ENCODE measurements around the gene USHBP1. TPM values are rescaled to one million over a fixed set of nuclear protein-coding genes. Genes with fewer than 3 reads are reported as not detected.

USHBP1 gene
- total and polyA plus RNA-seq, 12 donors, result 0.71 to 23.6 (median 5.3) TPM

DNA sequence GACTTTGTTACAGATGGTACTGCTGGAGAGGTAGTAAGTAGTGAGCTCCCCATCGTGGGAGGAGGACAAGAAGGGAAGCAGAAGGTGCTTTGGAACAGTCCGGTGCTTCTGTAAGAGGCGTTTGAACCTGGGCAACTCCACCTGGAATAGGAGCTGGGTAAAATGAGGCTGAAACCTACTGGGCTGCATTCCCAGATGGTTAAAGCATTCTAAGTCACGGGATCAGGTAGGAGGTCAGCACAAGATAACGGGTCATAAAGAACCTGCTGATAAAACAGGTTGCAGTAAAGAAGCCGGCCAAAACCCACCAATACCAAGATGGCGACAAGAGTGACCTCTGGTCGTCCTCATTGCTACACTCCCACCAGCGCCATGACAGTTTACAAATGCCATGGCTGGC, 22.2 kb upstream of the USHBP1 start:
- 79 to 90% (median 82%) methylated on average over 9 of the region's 9 CpGs for WGBS, 4 donors
- Histone ChIP-seq H3K9me3 (replicated peaks in 1 of 3) (no peaks in the 10 kb centered on the region), H3K27me3 (no peaks in the 10 kb centered on the region), H3K4me1 (replicated peaks in 1 of 2) (peaks cover 9 to 16% of the 10 kb centered on the region in 2 donors), H3K4me3 (no peak overlapping the region), H3K36me3 (replicated peaks in 1 of 2) (no peaks in the 10 kb centered on the region), H3K27ac (no peak overlapping the region)
- TF ChIP-seq, protein P1, sequence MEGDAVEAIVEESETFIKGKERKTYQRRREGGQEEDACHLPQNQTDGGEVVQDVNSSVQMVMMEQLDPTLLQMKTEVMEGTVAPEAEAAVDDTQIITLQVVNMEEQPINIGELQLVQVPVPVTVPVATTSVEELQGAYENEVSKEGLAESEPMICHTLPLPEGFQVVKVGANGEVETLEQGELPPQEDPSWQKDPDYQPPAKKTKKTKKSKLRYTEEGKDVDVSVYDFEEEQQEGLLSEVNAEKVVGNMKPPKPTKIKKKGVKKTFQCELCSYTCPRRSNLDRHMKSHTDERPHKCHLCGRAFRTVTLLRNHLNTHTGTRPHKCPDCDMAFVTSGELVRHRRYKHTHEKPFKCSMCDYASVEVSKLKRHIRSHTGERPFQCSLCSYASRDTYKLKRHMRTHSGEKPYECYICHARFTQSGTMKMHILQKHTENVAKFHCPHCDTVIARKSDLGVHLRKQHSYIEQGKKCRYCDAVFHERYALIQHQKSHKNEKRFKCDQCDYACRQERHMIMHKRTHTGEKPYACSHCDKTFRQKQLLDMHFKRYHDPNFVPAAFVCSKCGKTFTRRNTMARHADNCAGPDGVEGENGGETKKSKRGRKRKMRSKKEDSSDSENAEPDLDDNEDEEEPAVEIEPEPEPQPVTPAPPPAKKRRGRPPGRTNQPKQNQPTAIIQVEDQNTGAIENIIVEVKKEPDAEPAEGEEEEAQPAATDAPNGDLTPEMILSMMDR (IDR thresholded peaks at IDR 0.05), result no peak
- TF ChIP-seq POLR2A (IDR thresholded peaks at IDR 0.05), result no peak
- intact Hi-C loops (cut with DNase I), result loop anchor here (10.0 kb wide), 2 partner anchors 82 to 512 kb away; no protein-coding TSS in a partner anchor
- DNase-seq, result no peak

DNA sequence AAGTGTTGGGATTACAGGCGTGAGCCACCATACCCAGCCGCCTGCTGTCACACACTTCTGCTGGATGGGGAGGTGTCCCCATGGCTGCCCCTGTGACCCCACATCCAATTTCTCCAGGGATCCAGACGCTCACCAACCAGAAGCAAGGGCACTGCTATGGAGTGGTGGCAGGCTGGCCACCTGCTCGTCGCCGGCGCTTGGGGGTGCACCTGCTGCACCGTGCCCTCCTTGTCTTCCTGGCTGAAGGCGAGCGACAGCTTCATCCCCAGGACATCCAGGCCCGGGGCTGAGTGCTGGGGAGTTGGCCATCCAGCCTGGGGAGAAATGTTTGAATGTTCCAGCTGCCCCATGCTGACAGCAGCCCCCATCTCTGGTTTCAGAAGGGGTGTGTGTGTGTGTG, 21.7 kb upstream of the USHBP1 start:
- intact Hi-C loops (cut with DNase I), result loop anchor here (10.0 kb wide), 2 partner anchors 81 to 511 kb away; no protein-coding TSS in a partner anchor
- TF ChIP-seq, protein P1 (IDR thresholded peaks at IDR 0.05), result no peak
- TF ChIP-seq POLR2A (IDR thresholded peaks at IDR 0.05), result no peak
- 87 to 91% (median 90%) methylated on average over 3 to 11 of the region's 11 CpGs for WGBS, 4 donors

GRCh38 chr19:17285415-17286135, 21.0 kb upstream of the USHBP1 start:
- Histone ChIP-seq H3K9me3 (replicated peaks in 1 of 3) (no peaks in the 10 kb centered on the region), H3K4me1 (replicated peaks in 1 of 2) (peaks cover 10 to 22% of the 10 kb centered on the region in 2 donors), H3K27ac (no peak overlapping the region), H3K36me3 (replicated peaks in 1 of 2) (no peaks in the 10 kb centered on the region), H3K4me3 (no peak overlapping the region), H3K27me3 (peaks cover 6% of the 10 kb centered on the region)
- DNase-seq, result no peak
- TF ChIP-seq, protein P1 (IDR thresholded peaks at IDR 0.05), result no peak
- no peak for TF ChIP-seq POLR2A (IDR thresholded peaks at IDR 0.05)
- 88 to 91% (median 89%) methylated on average over 14 to 18 of the region's 18 CpGs for WGBS, 4 donors
- intact Hi-C loops (cut with DNase I), result loop anchor here (10.0 kb wide), 2 partner anchors 81 to 511 kb away; no protein-coding TSS in a partner anchor

More for the DNA sequence above, 21.7 kb upstream of the USHBP1 start:
- H3K27me3 ChIP-seq, result peaks cover 4% of the 10 kb centered on the region
- no peak overlapping the region for H3K27ac ChIP-seq
- H3K4me3 ChIP-seq, result no peak overlapping the region
- H3K9me3 ChIP-seq (replicated peaks in 1 of 3), result no peaks in the 10 kb centered on the region
- H3K36me3 ChIP-seq (replicated peaks in 1 of 2), result no peaks in the 10 kb centered on the region
- no peak for DNase-seq
- peaks cover 10 to 21% of the 10 kb centered on the region in 2 donors for H3K4me1 ChIP-seq (replicated peaks in 1 of 2)

DNA sequence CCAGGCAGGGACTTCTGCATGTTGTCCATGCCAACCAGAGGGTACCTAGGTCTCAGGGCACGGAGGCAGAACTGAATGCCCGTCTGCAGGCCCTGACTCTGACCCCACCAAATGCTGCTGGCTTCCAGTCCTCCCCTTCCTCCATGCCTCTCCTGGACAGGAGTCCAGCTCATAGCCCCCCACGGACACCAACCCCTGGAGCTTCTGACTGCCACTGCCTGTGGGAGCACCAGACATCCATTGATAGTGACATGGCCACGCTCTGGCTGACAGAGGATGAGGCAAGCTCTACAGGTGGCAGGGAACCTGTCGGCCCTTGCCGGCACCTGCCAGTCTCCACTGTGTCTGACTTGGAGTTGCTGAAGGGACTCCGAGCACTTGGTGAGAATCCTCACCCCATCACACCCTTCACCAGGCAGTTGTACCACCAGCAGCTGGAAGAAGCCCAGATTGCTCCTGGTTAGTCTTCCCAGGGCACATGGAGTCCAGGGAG, 19.0 kb upstream of the USHBP1 start:
- H3K9me3 ChIP-seq (replicated peaks in 1 of 3), result no peaks in the 10 kb centered on the region
- H3K36me3 ChIP-seq (replicated peaks in 1 of 2), result peaks cover 0 to 5% of the 10 kb centered on the region in 2 donors
- intact Hi-C loops (cut with DNase I), result loop anchor here (2.0 to 10.0 kb wide), 4 partner anchors 79 to 509 kb away; no protein-coding TSS in a partner anchor
- WGBS, 4 donors, result 85 to 97% (median 88%) methylated on average over 2 to 7 of the region's 7 CpGs
- H3K4me3 ChIP-seq, result no peak overlapping the region
- DNase-seq, result no peak
- H3K27ac ChIP-seq, result no peak overlapping the region
- H3K27me3 ChIP-seq, result peaks cover 6% of the 10 kb centered on the region
- TF ChIP-seq, protein P1 (IDR thresholded peaks at IDR 0.05), result no peak
- no peak for TF ChIP-seq POLR2A (IDR thresholded peaks at IDR 0.05)
- H3K4me1 ChIP-seq (replicated peaks in 1 of 2), result peaks cover 10 to 17% of the 10 kb centered on the region in 2 donors
